Fibroblast of skin of right biceps (primary cell): ENCODE measurements around the gene TNS1.
A peak's percentile ranks its signal among the peaks of the same experiment; 100 is the strongest.
"Not testable (repeated sequence)": the region's sequence is repeated elsewhere in the genome, so short reads cannot be mapped to it uniquely, and the experiment has no call there.

Experiments used
- DNase-seq: peaks from one replicate; pipeline ENCODE4 v3.0.0-alpha.2; 2013

Gene TNS1

GRCh38 chr2:217790681-217791392 lies 212.0 kb downstream of the TNS1 start:
- DNase-seq, result peak; percentile 70

DNA sequence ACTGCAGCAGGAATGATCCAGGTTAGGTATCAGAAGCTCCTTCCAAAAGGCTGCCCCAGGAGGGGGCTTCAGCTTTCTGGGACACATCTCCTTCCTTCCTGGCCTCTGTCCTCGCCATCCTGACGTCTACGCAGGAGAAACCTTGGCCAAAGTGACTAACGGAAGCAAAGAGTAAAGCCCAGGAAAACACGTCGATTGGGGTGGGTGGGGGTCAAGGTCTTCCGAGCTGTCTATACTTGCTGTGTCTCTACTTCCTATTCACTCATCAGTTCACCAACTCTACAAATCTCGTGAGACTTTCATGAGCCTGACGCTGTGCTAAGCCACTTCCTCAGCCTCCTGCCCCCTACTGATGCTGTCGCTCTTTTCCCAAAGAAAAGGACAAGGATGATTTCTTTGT lies 212.6 kb downstream of the TNS1 start:
- no peak for DNase-seq

GRCh38 chr2:217789736-217790181 lies 213.0 kb downstream of the TNS1 start:
- DNase-seq, result no peak

DNA sequence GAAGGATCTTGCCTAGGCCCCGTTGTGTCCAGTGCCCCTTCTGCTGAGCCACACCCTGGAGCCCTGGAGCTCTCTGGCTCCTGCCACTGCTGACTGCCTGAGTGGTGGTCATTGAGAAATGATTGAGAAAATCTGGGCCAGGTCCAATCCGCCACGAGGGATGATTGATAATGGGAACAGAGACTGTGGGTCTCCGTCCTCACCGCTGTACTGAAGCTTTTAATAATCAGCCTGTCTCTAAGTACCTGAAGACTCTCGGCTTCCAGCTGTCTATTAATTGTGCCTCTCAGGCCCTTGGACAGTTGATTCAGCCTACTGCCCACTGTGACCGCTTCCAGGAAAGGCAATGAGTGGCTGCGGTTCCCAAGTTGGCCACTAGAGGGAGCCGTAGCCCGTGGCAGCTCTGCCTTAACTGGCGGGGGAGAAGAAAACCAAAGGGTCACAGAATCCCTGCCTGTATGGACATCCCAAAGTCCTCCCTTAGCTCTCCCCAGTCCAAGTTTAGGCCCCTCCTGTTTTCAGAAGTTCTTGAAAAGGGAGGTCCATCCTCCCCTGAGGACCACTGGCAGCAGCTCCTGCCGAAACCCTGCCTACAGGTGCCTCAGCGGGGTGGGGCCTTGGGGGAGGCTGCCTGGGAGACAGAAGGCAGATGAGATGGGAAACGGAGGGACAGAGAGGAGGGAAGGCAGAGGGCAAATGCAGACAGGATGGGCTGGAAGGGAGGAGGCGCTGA lies 213.6 kb downstream of the TNS1 start:
- peak; percentile 56 for DNase-seq

GRCh38 chr2:217788669-217789002 lies 214.2 kb downstream of the TNS1 start:
- DNase-seq, result no peak

- DNase-seq, result no peak
These were observed 215.5 kb downstream of the TNS1 start for GRCh38 chr2:217787160-217787877.

DNA sequence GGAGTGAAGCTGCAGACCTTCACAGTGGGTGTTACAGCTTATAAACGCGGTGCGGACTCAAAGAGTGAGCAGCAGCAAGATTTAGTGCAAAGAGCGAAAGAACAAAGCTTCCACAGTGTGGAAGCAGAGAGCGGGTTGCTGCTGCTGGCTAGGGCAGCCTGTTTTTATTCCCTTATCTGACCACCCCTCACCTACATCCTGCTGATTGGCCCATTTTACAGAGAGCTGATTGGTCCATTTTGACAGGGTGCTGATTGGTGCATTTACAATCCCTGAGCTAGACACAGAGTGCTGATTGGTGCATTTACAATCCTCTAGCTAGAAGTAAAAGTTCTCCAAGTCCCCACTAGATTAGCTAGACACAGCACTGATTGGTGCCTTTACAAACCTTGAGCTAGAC lies 216.2 kb downstream of the TNS1 start:
- not testable (repeated sequence) for DNase-seq

DNA sequence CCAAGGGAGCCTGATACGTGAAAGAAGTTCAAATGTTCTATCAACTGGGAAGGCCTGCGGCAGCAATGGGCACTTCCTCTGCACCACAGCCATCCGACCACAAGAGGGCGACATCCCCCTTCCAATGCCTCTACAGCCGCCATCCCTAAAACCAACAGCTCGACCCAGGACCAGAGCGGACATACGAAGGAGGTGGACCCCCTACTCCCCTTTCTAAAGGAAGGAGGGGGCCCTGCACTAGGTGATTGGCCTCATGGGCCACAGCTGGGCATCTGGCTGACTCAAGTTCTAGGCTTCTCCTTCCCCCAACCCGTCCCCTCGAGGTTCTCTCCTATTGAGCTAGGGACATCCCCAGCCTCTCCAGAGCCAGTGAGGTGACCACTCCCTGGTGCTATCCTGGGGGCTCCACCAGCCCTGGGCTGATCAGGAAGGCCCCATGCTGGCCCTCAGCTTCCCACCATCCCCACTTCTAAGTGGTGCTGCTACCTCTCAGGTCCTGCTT lies 217.2 kb downstream of the TNS1 start:
- DNase-seq, result peak; percentile 57

DNA sequence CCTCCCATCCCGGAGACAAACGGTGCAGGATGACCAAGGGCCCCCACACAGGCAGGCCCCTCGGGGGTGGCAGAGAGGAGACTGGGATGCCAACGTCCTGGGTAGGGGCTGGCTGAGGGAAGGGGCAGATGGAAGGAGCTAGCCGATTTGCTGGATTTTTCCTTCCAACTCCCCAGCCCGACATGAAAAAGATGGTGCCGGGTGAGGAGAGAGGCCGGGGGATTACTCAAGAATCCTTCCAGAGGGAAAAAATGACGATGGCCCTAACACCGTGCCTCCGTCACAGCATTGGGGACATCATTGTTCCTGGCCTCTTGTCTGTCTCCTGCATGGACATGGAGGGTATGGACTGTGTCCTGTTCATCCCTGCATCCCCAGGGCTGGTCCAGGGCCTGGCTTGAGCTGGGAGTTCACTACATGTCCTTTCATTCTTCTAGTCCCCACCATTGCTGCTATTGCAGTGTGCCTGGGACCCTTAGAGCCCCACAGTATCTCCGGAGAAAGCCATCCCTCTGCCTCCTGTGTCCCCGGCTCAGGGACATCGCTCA lies 217.7 kb downstream of the TNS1 start:
- no peak for DNase-seq

GRCh38 chr2:217783243-217783642 lies 219.6 kb downstream of the TNS1 start:
- DNase-seq, result no peak

GRCh38 chr2:217777906-217778305 lies 224.9 kb downstream of the TNS1 start:
- no peak for DNase-seq

GRCh38 chr2:217776631-217777030 lies 226.2 kb downstream of the TNS1 start:
- DNase-seq, result no peak

DNA sequence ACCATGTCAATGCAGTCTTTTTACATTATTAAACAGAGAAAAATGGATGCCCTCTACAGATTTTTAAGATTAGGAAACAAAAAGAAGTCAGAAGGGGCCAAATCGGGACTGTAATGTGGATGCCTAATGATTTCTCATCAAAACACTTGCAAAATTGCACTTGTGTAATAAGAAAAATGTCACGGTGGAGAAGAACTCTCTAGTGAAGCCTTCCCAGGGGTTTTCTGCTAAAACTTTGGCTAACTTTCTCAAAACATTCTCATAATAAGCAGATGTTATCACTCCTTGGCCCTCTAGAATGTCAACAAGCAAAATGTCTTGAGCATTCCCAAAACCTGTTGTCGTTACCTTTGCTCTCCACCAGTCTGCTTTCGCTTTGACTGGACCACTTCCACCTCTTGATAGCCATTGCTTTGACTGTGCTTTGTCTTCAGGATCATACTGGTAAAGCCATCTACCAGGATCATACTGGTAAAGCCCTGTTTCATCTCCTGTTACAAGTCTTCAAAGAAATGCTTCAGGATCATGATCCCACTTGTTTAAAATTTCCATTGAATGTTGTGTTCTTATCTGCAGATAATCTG lies 226.8 kb downstream of the TNS1 start:
- DNase-seq, result no peak

- no peak for DNase-seq
These were observed 228.6 kb downstream of the TNS1 start for GRCh38 chr2:217774232-217774631.

DNA sequence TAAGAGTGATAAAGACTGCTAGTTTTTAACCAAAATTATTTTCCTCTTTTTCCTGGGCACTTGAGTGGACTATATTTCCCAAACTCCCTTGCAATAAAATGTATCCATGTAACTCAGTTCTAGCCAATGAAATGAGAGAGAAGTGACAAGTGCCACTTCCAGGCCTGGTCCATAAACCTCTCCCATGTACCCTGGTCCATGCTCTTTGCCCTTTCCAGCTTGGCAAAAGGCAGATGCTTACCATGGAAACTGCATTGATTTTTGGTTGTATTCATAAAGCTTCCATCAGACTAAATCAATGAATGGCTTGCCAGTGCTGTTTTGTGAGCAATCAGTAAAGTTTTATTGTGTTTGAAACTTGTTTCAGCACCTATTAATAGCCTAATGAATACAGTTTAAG lies 229.3 kb downstream of the TNS1 start:
- no peak for DNase-seq

GRCh38 chr2:217766356-217766755 lies 236.4 kb downstream of the TNS1 start:
- no peak for DNase-seq

DNA sequence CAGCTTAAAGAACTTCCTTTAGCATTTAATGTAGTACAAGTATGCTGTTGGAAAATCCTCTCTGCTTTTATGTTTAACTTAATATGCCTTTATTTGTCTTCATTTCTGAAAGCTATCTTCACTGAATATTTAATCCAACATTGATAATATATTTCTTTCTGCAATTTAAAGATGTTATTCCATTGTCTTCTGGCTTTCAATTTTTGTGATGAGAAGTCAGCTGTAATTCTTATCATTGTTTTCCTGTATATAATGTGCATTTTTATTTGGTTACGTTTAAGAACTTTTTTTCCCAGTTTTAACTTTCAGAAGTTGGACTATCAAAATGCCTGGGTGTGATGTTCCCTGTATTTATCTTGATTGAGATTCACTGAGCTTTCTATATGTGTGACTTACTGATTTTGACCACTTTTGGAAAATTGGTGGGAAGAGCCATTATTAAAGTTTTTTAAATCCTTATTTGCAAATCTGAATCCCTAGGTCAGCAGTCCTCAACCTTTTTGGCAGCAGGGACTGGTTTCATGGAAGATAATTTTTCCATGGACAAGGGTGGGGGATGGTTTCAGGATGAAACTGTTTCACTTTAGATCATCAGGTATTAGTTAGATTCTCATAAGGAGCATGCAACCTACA lies 241.0 kb downstream of the TNS1 start:
- no peak for DNase-seq

GRCh38 chr2:217759991-217760390 lies 242.8 kb downstream of the TNS1 start:
- DNase-seq, result no peak

DNA sequence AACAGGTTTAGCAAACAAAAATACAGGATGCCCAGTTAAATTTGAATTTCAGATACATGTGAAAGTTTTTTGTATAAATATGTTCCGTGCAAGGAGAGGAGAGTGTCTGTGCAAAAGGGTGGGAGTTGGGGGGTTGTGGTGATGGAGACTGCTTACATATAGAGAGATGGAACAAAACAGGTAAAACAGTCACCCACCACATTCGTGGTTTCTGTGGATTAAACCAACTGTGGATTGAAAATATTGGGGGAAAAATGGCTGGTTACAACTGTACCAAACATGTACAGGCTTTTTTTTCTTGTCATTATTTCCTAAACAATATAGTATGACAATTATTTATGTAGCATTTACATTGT lies 245.7 kb downstream of the TNS1 start:
- DNase-seq, result no peak

DNA sequence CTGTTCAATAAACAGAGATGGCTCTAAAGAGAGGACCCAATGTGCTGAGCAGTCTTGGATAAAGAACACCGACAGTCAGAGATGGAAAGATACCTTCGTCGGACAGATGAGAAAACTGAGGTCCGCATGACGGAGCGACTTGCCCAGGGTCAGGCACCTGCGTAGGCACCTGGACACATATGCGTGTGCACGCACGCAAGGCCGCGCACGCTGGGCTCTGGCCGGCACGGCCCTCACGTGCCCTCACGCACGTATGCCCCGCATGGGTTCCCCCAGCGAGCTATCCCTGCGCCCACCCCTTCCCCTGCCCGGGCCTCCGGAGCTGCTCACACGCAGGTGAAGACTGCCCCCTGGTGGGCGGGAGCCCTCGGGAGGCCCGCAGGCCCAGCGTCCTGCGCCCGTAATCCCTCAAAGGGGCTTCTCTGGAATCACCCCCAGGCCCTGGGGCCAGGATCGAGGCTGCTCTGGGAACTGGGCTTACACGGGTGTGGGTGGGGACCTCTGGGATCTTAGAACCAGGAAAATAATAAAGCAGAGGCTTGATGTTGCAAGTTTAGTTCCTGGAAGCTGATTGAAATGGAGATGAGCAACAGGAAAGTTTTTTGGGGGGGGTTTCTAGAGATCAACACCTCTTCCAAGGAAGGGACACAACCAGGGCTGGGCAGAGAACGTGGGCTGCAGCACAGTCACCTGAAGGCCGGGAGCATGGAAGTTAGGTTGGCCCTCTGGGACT lies 246.3 kb downstream of the TNS1 start:
- peak; percentile 66 for DNase-seq

- DNase-seq, result no peak
These were observed 247.6 kb downstream of the TNS1 start for GRCh38 chr2:217755027-217755745.
